Stimulated activated CD8-positive, alpha-beta memory T cell treated with anti-CD3 and anti-CD28 coated beads, Interleukin-7, amount 100 ng/mL, for 48 hours (primary cell): Measurements from ENCODE around the gene DCLRE1B.
"Not testable (repeated sequence)": the region's sequence is repeated elsewhere in the genome, so short reads cannot be mapped to it uniquely, and the experiment has no call there.

Source experiments
- DNase-seq, 2 donors: peaks; one replicate each; pipeline ENCODE4 v3.0.0-alpha.2; 2020; ENCODE audit warnings: low read depth in 1 of 2; ENCODE audit errors: extremely low read depth in 1 of 2

Gene DCLRE1B

GRCh38 chr1:113946112-113946511 lies 41.0 kb downstream of the DCLRE1B start:
- no peak for DNase-seq

- DNase-seq = no peak
These were observed 41.7 kb downstream of the DCLRE1B start for GRCh38 chr1:113946678-113947387.

- DNase-seq = no peak
These were observed 42.4 kb downstream of the DCLRE1B start for GRCh38 chr1:113947388-113948107.

GRCh38 chr1:113948151-113948550 lies 43.0 kb downstream of the DCLRE1B start:
- not testable (repeated sequence) for DNase-seq

GRCh38 chr1:113949007-113949406 lies 43.9 kb downstream of the DCLRE1B start:
- no peak for DNase-seq

- DNase-seq = no peak
These were observed 45.8 kb downstream of the DCLRE1B start for GRCh38 chr1:113950908-113951307.

GRCh38 chr1:113951719-113952118 lies 46.6 kb downstream of the DCLRE1B start:
- DNase-seq = no peak

- DNase-seq = no peak
These were observed 52.9 kb downstream of the DCLRE1B start for GRCh38 chr1:113957984-113958383.

GRCh38 chr1:113958691-113959090 lies 53.6 kb downstream of the DCLRE1B start:
- DNase-seq = no peak

- no peak for DNase-seq
These were observed 58.3 kb downstream of the DCLRE1B start for GRCh38 chr1:113963281-113963906.
